Spleen (tissue), 11 donors: ENCODE measurements around the gene KCNF1. TPM values are rescaled to one million over a fixed set of nuclear protein-coding genes. Genes with fewer than 3 reads are reported as not detected.

ENCODE experiments used
- DNase-seq: peaks from one replicate; pipeline ENCODE4 v3.0.0-alpha.2; 2020
- H3K27ac ChIP-seq, 8 donors: fragments of 200-600 bp; sonication (generic) in 7 of 8; 1 replicate in 4 of 8; 2 replicates in 4 of 8; pipeline versions ENCODE4 v1.5.0 to v1.8.0; 2016 to 2021; ENCODE audit warnings: inconsistent platforms in 4 of 8, mild to moderate bottlenecking in 4 of 8, moderate library complexity in 1 of 8
- H3K27me3 ChIP-seq, 7 donors: fragments of 200-600 bp; sonication (generic) in 6 of 7; replicated peaks in 1 of 7; 1 replicate in 4 of 7; 2 replicates in 3 of 7; pipeline versions ENCODE4 v1.5.0 to v1.8.0; 2016 to 2021; ENCODE audit warnings: inconsistent platforms in 3 of 7, mild to moderate bottlenecking in 1 of 7
- H3K36me3 ChIP-seq, 6 donors: fragments of 200-600 bp; sonication (generic) in 5 of 6; 1 replicate in 4 of 6; 2 replicates in 2 of 6; pipeline versions ENCODE4 v1.5.0 to v1.8.0; 2016 to 2021; ENCODE audit warnings: inconsistent platforms in 2 of 6
- H3K4me1 ChIP-seq, 6 donors: fragments of 200-600 bp; sonication (generic) in 5 of 6; 1 replicate in 3 of 6; 2 replicates in 3 of 6; pipeline versions ENCODE4 v1.5.0 to v1.8.0; 2016 to 2021; ENCODE audit warnings: inconsistent platforms in 3 of 6
- H3K4me3 ChIP-seq, 8 donors: fragments of 200-600 bp; sonication (generic) in 7 of 8; 1 replicate in 4 of 8; 2 replicates in 4 of 8; pipeline versions ENCODE4 v1.5.0 to v1.8.0; 2016 to 2021; ENCODE audit warnings: inconsistent platforms in 4 of 8, mild to moderate bottlenecking in 4 of 8, moderate library complexity in 2 of 8
- H3K9me3 ChIP-seq, 8 donors: fragments of 200-600 bp; sonication (generic) in 7 of 8; 1 replicate in 4 of 8; 2 replicates in 4 of 8; pipeline versions ENCODE4 v1.5.0 to v1.8.0; 2016 to 2021; ENCODE audit warnings: inconsistent platforms in 4 of 8
- POLR2A ChIP-seq, 3 donors: fragments of 450-650 bp; IDR thresholded peaks; one replicate each; pipeline ENCODE4 v1.5.1; 2017; ENCODE audit warnings: antibody characterized with exemption in 3 of 3, mild to moderate bottlenecking in 1 of 3
- POLR2AphosphoS5 ChIP-seq, 3 donors: sonication (generic); formaldehyde crosslinking; IDR thresholded peaks; one replicate each; pipeline ENCODE4 v1.5.1; 2017; ENCODE audit warnings: antibody characterized with exemption in 3 of 3
- WGBS, 5 donors: extraction: QIAGEN DNeasy Blood & Tissue Kit in 3 of 5; methylation state at CpG; one replicate each; pipeline versions ENCODE4 v1.1.5 to v1.1.7; 2013 to 2018; 5-methylcytosine and 5-hydroxymethylcytosine counted together
- intact Hi-C: fragments of 100-400 bp; cut with DNase I; formaldehyde crosslinking; loops from one replicate; pipeline ENCODE4 v1.15.0; 2023; ENCODE audit warnings: low total_unique reads
- polyA plus RNA-seq, 3 donors: library from polyadenylated mRNA; stranded (reverse); fragments of 200-250 nt; gene quantifications; one replicate each; pipeline ENCODE4 v1.2.1, GENCODE V29; 2013
- total RNA-seq, 7 donors: library from RNA; depleted of rRNA in 3 of 7; stranded (reverse); fragments of >200 nt in 3 of 7; fragmentation: NEBNext Ultra II Directional in 4 of 7; extraction: Animal tissue kit (Norgen Biotek cat#: 25700) in 4 of 7; gene quantifications; one replicate each; pipeline versions ENCODE4 v1.1.0 to v1.2.1, GENCODE V29; 2016 to 2021
- TF ChIP-seq, protein P1 (sequence below), 11 experiments: fragments of 200-600 bp in 7 of 11; fragments of 450-650 bp in 4 of 11; sonication (generic) in 4 of 11; IDR thresholded peaks in 8 of 11; conservative IDR thresholded peaks in 3 of 11; 1 replicate in 7 of 11; 2 replicates in 4 of 11; pipeline versions ENCODE4 v1.4.0 to v1.8.0; 2016 to 2021; ENCODE audit warnings: antibody characterized with exemption in 11 of 11, inconsistent platforms in 4 of 11, mild to moderate bottlenecking in 1 of 11
- donor health status: healthy with polysubstance abuse.
- donor health status: DM: no; HTN: no; CAD: no; lungs with moderate emphysema.
- donor health status: DM: no; HTN: no; CAD: no.
- donor health status: Bipolar disorder and iron deficiency.
- donor health status: healthy.
- donor health status: DM: no; HTN: no; CAD: no.
- donor health status: DM: yes; HTN: yes; CAD: no.

KCNF1 gene
- total and polyA plus RNA-seq, 10 donors = 0.16 to 1.2 (median 0.57) TPM; not detected in 3

DNA sequence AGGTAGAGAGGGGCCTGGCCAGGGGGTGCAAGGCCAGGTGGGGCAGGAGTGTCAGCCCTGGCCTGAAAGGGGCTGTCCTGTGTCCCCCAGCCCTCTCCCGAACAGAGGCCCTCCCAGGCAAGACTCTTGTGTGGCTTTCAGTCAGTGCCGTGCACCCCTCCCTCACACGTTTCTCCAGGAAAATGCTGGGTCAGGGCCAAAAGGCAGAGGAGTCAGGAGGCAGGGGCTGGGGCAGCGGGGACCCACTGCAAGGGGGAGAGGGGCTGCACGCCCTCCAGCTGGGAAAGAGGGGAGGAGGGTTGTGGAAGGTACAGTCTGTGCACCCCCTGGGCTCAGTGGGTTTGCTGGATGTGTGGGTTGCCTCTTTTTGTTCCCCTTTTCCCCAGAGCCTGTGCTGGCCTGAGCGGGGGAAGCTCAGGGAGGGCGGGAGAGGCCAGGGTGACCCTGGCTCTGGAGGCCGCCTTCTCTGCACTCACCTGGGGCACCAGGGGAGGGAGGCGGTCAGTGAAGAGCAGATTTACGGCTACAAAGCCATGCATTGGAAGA is 4.1 kb downstream of the KCNF1 start:
- Histone ChIP-seq H3K27ac (no peak overlapping the region), H3K4me3 (no peak overlapping the region), H3K36me3 (no peaks in the 10 kb centered on the region), H3K27me3 (peaks cover 0 to 56% (median 20%) of the 10 kb centered on the region in 7 donors), H3K4me1 (peaks cover 0 to 18% (median 12%) of the 10 kb centered on the region in 6 donors), H3K9me3 (no peaks in the 10 kb centered on the region)
- intact Hi-C loops = no loop called here
- TF ChIP-seq, protein P1, sequence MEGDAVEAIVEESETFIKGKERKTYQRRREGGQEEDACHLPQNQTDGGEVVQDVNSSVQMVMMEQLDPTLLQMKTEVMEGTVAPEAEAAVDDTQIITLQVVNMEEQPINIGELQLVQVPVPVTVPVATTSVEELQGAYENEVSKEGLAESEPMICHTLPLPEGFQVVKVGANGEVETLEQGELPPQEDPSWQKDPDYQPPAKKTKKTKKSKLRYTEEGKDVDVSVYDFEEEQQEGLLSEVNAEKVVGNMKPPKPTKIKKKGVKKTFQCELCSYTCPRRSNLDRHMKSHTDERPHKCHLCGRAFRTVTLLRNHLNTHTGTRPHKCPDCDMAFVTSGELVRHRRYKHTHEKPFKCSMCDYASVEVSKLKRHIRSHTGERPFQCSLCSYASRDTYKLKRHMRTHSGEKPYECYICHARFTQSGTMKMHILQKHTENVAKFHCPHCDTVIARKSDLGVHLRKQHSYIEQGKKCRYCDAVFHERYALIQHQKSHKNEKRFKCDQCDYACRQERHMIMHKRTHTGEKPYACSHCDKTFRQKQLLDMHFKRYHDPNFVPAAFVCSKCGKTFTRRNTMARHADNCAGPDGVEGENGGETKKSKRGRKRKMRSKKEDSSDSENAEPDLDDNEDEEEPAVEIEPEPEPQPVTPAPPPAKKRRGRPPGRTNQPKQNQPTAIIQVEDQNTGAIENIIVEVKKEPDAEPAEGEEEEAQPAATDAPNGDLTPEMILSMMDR (IDR thresholded peaks at IDR 0.05 in 8 of 11, conservative IDR thresholded peaks at IDR 0.05 in 3 of 11) = no peak
- TF ChIP-seq POLR2A (IDR thresholded peaks at IDR 0.05) = no peak
- no peak for TF ChIP-seq POLR2AphosphoS5 (IDR thresholded peaks at IDR 0.05)
- 72 to 90% (median 75%) methylated on average over 7 to 10 of the region's 10 CpGs for WGBS, 5 donors
- DNase-seq = peak; percentile 62

DNA sequence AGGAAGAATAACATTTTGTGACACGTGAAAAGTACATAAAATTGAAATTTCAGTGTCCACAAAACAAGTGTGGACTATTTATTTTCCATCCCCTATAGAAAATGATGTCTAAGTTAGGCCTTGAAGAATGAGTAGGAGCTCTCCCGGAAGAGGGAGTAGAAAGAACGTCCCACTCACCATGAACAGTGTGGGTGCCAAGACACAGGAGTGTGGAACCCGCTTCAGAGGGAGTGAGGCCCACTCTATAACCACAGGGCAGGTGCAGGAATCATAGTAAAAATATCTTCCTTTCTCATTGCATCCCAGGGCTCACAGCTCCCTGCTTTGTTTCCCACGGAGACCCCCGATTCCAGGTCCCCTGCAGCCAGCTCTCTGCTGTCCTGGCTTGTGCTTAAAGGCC is 5.2 kb downstream of the KCNF1 start:
- 79 to 90% (median 82%) methylated on average over 6 of the region's 6 CpGs for WGBS, 5 donors
- H3K9me3 ChIP-seq = no peaks in the 10 kb centered on the region
- H3K36me3 ChIP-seq = no peaks in the 10 kb centered on the region
- H3K27ac ChIP-seq = no peak overlapping the region
- H3K27me3 ChIP-seq = peaks cover 0 to 45% (median 11%) of the 10 kb centered on the region in 7 donors
- intact Hi-C loops = no loop called here
- H3K4me1 ChIP-seq = peaks cover 0 to 8% (median 2%) of the 10 kb centered on the region in 6 donors
- no peak for TF ChIP-seq POLR2A (IDR thresholded peaks at IDR 0.05)
- TF ChIP-seq, protein P1 (IDR thresholded peaks at IDR 0.05 in 8 of 11, conservative IDR thresholded peaks at IDR 0.05 in 3 of 11) = no peak
- TF ChIP-seq POLR2AphosphoS5 (IDR thresholded peaks at IDR 0.05) = no peak
- H3K4me3 ChIP-seq = no peak overlapping the region
- no peak for DNase-seq

DNA sequence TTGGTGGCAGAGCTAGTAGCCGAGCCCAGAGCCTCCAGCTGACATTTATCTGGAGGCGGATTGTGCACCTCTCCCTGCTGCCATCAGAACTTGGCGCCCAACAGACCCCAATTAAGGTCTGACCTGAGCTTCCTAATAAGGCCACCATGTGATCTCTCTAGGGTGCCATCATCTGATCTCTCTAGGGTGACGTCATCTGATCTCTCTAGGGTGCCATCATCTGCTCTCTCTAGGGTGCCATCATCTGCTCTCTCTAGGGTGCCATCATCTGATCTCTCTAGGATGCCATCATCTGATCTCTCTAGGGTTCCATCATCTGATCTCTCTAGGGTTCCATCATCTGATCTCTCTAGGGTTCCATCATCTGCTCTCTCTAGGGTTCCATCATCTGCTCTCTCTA is 6.2 kb downstream of the KCNF1 start:
- Histone ChIP-seq H3K4me3 (no peak overlapping the region), H3K27me3 (peaks cover 0 to 35% (median 4%) of the 10 kb centered on the region in 7 donors), H3K9me3 (no peaks in the 10 kb centered on the region), H3K36me3 (no peaks in the 10 kb centered on the region), H3K4me1 (peaks cover 0 to under 1% (median 0%) of the 10 kb centered on the region in 6 donors), H3K27ac (no peak overlapping the region)
- WGBS, 5 donors = 79 to 95% (median 91%) methylated on average over 4 of the region's 4 CpGs
- TF ChIP-seq POLR2A (IDR thresholded peaks at IDR 0.05) = no peak
- TF ChIP-seq POLR2AphosphoS5 (IDR thresholded peaks at IDR 0.05) = no peak
- TF ChIP-seq, protein P1 (IDR thresholded peaks at IDR 0.05 in 8 of 11, conservative IDR thresholded peaks at IDR 0.05 in 3 of 11) = no peak
- no peak for DNase-seq
- intact Hi-C loops = no loop called here

DNA sequence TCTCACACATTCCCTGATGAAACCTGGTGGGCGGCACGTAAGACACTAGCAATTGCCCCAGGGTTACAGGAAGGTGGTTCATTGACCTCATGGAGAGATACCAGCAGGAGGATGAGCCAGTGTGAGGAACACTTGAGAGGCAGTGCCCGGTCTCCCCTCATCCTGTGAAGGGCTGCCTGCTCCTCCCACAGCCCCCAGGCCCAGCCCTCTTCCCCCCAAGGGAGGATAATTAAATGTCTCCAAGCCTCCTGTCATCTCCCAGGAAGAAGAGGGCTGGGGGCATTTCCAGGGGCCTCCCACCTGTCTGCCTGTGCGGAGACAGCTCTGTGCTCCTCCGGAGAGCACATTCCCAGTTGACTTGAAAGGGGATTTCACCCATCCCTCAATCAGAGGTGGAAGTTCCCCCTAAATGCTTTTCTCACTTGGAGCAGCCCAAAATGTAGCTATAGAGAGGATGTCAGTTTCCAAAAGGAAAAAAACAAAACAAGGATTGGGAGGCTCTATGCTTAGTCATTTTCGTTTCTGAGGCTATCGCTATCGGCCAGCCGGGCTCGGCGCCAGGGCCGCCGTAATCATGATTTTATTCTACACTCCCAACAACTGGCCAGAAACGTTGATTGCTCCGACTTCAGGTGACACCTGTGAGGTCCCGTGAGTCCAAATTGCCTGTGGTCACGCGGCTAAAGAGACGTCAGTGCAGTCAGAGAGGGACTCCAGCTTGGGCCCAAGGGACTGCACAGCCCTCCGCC is 7.1 kb downstream of the KCNF1 start:
- TF ChIP-seq POLR2A (IDR thresholded peaks at IDR 0.05) (no peak), POLR2AphosphoS5 (IDR thresholded peaks at IDR 0.05) (no peak)
- TF ChIP-seq, protein P1 (IDR thresholded peaks at IDR 0.05 in 8 of 11, conservative IDR thresholded peaks at IDR 0.05 in 3 of 11) = no peak
- WGBS, 5 donors = 76 to 86% (median 80%) methylated on average over 19 to 20 of the region's 20 CpGs
- no peak overlapping the region for H3K27ac ChIP-seq
- H3K9me3 ChIP-seq = no peaks in the 10 kb centered on the region
- no peaks in the 10 kb centered on the region for H3K36me3 ChIP-seq
- H3K4me1 ChIP-seq = no peaks in the 10 kb centered on the region
- DNase-seq = no peak
- no peak overlapping the region for H3K4me3 ChIP-seq
- H3K27me3 ChIP-seq = peaks cover 0 to 27% (median 1%) of the 10 kb centered on the region in 7 donors
- intact Hi-C loops = no loop called here
